Astrocyte (in vitro differentiated cells and primary cell): ENCODE data around the gene SPANXN5. TPM values are rescaled to one million over a fixed set of nuclear protein-coding genes. Genes with fewer than 3 reads are reported as not detected.

Experiments
- total RNA-seq: library from RNA; stranded (reverse); gene quantifications from 2 replicates; pipeline ENCODE4 v1.2.1, GENCODE V29; 2021

SPANXN5 gene
- total RNA-seq, 1 donor from 2014 or later, result not detected

Other genes with a start within 250 kb of the SPANXN5 start
- not detected in 2 replicates for gene SSX7, start 142.5 kb downstream of the SPANXN5 start, total RNA-seq
- not detected in 2 replicates for gene SSX2, start 90.2 kb downstream of the SPANXN5 start, total RNA-seq
- gene SSX2B, start 46.2 kb downstream of the SPANXN5 start, total RNA-seq, result not detected in 2 replicates
- gene XAGE5, start 13.9 kb upstream of the SPANXN5 start, total RNA-seq, result not detected in 2 replicates
- gene XAGE3, start 70.7 kb upstream of the SPANXN5 start, total RNA-seq, result not detected in 2 replicates
- gene FAM156B, start 99.9 kb upstream of the SPANXN5 start, total RNA-seq, result 19.4 and 21.4 TPM in 2 replicates
- gene FAM156A, start 161.1 kb upstream of the SPANXN5 start, total RNA-seq, result 24.1 and 24.2 TPM in 2 replicates